RKO (cell line): Measurements from ENCODE around the gene KIAA1671.

Experiments used
- DNase-seq: peaks from one replicate; pipeline ENCODE4 v3.0.0-alpha.2; 2016; ENCODE audit warnings: low spot score

Gene KIAA1671

GRCh38 chr22:25045159-25045558 lies 92.6 kb downstream of the KIAA1671 start:
- no peak for DNase-seq

DNA sequence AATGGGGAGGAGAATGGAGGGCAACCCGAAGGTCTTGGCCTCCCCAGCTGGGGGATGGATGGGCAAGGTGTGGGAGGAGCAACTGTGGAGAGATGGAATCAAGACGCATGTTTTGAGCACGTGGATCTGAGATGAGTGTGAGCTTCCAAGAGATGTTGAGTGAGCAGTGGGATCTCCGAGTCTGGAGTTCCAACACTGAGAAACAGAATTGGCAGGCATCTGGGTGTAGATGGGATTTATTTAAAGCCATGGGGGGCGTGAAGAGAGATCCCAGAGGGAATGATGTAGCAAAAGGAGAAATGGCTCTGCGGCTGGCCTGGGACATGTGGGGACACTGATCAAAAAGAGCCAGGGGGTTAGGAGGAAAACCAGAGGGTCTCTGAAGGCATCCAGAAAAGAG lies 95.6 kb downstream of the KIAA1671 start:
- no peak for DNase-seq

- DNase-seq, result peak; percentile 59
These were observed 96.4 kb downstream of the KIAA1671 start for GRCh38 chr22:25048659-25049647.

DNA sequence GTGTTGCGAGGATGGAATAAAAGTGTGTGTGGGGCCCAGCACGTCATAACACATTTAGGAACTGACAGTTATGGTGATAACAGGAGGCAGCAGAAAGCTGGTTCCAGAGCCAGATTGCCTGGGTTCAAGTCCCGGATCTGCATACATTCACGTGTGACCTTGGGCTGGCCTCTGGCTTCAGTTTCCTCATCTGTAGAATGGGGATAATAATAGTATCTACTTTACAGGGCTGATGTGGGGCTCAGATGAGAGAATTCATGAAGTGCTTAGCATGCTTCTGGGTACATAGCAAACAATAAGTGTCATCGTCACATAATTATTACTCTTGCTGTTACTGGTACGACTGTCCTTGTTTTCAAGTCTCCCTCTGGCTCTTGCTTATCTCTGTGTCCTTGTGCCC lies 97.3 kb downstream of the KIAA1671 start:
- no peak for DNase-seq

DNA sequence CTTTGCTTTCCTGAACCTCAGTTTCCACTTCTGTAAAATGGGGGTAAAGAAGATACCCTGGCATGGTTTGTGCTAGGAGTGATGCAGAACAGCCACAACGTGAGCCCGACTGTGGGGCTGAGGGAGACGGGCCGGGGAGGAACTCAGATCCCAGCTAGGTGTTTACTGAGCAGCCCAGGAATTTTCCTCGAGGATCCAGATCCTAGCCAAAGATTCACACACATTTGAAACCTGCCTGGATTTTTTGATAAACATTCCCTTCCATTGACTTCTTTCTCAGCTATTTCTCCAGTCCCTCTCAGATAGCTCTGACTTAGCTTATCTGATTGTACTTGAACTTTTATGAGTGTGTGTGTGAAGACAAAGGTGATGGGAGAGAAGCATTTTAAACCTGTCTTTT lies 98.0 kb downstream of the KIAA1671 start:
- DNase-seq, result no peak

DNA sequence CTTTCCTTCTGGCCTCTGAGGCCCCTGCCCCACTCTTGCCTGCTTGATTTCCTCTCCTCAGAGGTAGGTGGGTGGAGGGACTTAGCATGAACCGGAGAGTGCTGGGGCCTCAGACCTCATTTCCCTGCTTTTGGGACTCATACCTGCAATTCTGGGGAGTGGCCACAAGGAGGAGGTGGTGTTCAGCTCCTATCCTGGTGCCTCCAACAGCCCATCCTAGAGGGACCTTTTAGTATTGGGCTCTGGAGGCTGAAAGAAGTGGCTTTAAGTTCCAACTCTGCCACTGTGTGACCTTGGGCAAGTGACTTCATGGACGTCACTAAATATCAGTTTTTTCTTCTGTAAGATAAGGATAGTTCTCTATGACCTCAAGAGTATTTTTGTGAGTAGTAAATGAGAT lies 98.6 kb downstream of the KIAA1671 start:
- peak; percentile 28 for DNase-seq

- DNase-seq, result no peak
These were observed 99.6 kb downstream of the KIAA1671 start for GRCh38 chr22:25051983-25052710.

GRCh38 chr22:25053153-25053805 lies 100.8 kb downstream of the KIAA1671 start:
- peak; percentile 69 for DNase-seq

- DNase-seq, result no peak
These were observed 102.5 kb downstream of the KIAA1671 start for GRCh38 chr22:25054943-25055511.

- DNase-seq, result peak; percentile 10
These were observed 104.7 kb downstream of the KIAA1671 start for GRCh38 chr22:25057013-25057881.

GRCh38 chr22:25059438-25059837 lies 106.9 kb downstream of the KIAA1671 start:
- no peak for DNase-seq

DNA sequence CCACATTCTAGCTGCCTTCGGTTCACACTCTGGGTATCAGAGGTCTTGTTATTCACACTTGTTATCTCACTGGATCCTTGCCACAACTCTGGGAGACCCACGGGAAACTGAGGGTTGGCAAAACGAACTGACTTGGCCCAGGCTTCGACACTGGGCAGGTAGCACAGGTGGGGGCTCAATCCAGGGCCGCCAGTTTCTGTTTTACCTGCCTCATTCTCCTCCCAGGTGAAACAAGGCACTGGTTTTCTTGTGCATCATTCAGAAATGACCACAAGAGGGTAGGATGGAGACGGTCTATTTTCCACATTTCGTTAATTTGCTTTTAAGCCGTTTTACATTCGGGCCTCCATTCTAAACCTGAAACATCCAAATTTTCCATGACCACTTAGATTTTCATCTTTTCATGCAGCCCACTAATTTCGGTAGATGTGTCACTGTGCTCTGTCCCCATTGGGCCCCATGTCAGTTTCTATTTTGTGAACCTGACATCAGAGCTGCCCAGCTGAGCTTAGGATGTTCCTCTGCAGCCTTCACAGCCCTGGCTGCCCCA lies 108.1 kb downstream of the KIAA1671 start:
- no peak for DNase-seq

GRCh38 chr22:25061134-25061533 lies 108.6 kb downstream of the KIAA1671 start:
- no peak for DNase-seq

GRCh38 chr22:25061605-25062376 lies 109.3 kb downstream of the KIAA1671 start:
- DNase-seq, result no peak

DNA sequence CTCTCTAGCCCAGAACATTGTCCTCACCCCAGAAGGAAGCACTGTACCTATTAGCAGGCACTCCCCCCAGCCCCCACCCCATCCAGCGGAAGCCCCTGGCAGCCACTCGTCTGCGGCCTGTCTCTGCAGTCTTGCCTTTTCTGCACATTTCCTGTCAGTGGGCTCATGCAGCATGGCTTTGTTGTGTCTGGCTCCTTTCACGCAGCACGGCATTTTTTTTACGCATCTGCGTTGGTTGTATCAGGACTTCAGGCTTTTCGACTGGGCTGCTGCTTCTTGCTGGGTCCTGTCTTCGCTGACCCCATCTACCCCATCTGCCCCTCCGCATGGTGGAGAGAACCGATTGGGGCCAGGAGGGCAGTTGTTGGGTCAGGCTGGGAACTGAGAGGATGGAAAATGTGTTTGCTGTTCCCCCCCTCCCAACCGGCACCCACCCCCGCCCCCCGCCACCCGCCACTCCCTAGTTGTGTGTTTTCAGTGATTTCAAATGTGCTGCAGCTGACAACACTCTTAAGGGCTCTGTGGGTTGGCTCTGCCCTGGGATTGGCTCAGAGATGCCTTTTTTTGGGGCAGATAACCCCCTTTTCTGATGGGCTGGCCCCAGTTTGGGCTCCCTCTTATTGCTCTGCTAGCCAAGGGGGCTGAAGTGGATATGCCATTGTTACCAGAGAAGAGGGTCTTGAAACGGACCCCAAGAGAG lies 110.0 kb downstream of the KIAA1671 start:
- DNase-seq, result no peak

DNA sequence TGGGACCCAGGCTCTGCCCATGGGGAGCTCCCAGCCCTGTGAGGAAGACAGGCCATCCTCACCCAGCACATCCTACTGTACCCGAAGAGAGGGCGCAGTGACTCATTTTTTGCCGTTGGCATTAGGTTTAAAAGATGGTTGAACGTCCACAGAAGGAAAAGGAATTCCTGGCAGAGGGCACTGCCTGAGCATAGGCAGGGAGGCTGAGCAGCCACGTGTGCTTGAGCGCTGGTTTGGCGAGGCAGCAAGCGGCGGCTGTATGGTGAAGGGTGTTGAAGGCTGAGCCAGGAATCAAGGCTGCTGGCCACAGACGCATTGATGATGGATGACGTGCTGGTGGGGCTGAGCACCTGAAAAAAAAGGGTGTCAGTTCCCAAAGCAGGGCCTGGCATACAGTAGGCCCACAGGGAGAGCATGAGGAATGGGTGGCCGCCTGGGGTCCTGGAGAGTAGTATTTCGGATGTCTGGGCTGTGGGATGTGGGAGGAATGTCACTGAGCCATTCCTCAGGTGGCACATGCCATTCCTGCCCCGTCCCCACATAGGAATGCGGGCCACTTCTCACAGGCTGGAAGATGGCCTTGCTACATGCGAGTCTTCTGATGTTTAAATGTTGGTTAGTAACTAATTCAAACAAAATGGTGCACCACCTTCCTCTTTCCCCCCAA lies 112.5 kb downstream of the KIAA1671 start:
- no peak for DNase-seq

DNA sequence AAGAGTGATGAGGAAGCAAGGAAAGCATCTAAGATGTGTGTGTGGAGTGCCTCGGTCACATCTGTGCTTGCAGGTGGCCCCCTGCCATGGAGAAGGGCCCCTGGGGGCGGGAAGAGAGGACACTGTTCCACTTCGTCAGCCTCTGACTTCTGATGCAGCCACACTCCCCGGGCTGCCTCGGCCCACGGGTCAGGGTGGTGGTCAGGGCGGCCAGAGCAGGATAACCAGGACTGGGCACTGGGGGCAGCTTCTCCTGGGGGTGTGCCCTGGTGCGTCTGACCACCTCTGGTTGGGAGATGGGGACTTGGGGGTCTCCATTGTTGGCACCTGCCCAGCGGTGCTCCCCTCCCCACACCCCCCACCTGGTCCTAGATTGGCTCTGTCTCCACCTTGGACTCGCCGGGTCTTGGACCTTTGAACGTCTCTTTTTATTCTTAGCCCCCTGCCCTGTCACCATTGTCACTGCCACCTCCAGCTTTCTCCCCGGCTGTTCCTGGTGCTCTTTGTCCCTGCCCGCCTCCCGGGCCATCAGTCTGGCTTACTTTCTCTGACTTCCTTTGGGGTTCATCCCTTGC lies 114.4 kb downstream of the KIAA1671 start:
- no peak for DNase-seq

DNA sequence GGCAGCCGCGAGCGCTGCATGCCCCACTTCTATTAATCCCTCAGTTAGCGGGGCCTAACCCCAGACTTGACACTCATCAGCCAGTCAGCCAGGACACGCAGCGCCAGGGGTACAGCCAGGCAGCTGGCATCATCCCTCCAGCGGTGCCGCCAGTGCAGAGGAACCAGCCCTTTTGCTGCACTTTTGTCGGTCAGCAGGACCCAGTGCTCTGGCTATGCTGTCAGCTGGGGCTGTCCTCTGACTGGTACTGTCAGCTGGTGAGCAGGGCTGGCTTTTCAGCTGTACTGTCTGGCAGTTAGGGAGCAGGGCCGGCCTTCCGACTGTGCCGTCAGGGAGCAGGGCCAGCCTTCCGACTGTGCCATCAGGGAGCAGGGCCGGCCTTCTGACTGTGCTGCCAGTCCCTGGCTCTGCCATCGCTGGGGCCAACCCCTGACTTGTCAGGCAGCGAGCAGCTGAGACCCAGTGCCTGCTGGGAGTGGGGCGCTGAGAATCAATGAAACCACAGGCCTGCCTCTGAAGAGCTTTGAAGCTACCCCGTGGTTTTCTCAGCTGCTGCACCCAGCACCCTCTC lies 115.4 kb downstream of the KIAA1671 start:
- no peak for DNase-seq
